Measurements from ENCODE around the gene PANK4.

- TF ChIP-seq, protein P1, sequence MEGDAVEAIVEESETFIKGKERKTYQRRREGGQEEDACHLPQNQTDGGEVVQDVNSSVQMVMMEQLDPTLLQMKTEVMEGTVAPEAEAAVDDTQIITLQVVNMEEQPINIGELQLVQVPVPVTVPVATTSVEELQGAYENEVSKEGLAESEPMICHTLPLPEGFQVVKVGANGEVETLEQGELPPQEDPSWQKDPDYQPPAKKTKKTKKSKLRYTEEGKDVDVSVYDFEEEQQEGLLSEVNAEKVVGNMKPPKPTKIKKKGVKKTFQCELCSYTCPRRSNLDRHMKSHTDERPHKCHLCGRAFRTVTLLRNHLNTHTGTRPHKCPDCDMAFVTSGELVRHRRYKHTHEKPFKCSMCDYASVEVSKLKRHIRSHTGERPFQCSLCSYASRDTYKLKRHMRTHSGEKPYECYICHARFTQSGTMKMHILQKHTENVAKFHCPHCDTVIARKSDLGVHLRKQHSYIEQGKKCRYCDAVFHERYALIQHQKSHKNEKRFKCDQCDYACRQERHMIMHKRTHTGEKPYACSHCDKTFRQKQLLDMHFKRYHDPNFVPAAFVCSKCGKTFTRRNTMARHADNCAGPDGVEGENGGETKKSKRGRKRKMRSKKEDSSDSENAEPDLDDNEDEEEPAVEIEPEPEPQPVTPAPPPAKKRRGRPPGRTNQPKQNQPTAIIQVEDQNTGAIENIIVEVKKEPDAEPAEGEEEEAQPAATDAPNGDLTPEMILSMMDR (IDR thresholded peaks at IDR 0.05; ENCODE audit: low read length) = no peak
- TF ChIP-seq EZH2 (optimal IDR thresholded peaks at IDR 0.05; ENCODE audit: low read depth, low read length) (no peak), EZH2phosphoT487 (IDR thresholded peaks at IDR 0.05; ENCODE audit: low read length) (no peak)
These were observed 32.1 kb downstream of the PANK4 start for GRCh38 chr1:2494323-2494693.

All from MM.1S (cell line).